ENCODE measurements around the gene RANBP2.
"Not testable (repeated sequence)": the region's sequence is repeated elsewhere in the genome, so short reads cannot be mapped to it uniquely, and the experiment has no call there.

DNA sequence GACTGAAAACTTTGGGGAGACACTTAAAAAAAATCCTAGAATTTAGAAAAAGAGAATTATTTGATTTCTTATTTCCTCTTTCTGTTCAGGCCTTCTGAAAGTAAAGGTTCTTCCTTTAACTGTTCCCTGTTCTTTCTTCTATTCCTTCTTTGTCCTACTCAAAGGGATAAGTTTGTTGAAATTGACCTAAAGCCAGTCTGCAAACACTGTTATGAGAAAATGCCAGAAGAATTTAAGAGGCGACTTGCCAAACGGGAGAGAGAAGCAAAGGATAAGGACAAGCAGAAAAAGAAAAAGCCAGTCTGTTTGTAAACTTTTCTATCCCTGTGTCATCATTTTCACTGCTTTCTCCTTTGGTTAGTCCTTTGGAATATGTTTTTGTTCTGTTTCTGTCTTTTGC is 38.5 kb upstream of the RANBP2 start:
- TF ChIP-seq, protein P1, sequence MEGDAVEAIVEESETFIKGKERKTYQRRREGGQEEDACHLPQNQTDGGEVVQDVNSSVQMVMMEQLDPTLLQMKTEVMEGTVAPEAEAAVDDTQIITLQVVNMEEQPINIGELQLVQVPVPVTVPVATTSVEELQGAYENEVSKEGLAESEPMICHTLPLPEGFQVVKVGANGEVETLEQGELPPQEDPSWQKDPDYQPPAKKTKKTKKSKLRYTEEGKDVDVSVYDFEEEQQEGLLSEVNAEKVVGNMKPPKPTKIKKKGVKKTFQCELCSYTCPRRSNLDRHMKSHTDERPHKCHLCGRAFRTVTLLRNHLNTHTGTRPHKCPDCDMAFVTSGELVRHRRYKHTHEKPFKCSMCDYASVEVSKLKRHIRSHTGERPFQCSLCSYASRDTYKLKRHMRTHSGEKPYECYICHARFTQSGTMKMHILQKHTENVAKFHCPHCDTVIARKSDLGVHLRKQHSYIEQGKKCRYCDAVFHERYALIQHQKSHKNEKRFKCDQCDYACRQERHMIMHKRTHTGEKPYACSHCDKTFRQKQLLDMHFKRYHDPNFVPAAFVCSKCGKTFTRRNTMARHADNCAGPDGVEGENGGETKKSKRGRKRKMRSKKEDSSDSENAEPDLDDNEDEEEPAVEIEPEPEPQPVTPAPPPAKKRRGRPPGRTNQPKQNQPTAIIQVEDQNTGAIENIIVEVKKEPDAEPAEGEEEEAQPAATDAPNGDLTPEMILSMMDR (IDR thresholded peaks at IDR 0.05), result not testable (repeated sequence)
- not testable (repeated sequence) for TF ChIP-seq POLR2A, POLR2AphosphoS5 (IDR thresholded peaks at IDR 0.05)
